ENCODE data around the gene HAPLN2.
"Not testable (repeated sequence)": the region's sequence is repeated elsewhere in the genome, so short reads cannot be mapped to it uniquely, and the experiment has no call there.

Gene HAPLN2

DNA sequence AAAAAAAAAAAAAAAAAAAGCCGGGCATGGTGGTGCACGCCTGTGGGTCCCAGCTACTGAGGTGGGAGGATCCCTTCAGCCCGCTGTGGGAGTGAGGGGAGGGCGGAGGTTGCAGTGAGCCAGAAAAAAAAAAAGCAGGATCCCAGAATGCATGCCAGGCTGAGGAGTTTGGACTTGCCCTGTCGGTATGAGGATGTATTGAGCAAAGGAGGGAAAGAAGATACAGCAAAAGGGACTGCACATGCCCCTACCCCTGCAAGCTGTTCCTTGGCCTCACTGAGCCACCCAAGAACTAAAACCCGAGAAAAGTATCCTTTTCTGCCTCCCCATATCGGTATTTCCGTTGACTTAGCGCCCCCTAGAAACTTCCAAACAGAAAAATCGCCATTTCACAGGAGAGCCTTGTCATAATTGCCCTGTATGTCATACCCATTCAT, 16.6 kb upstream of the HAPLN2 start:
- H3K9ac ChIP-seq (ENCODE audit: low read length): no peak overlapping the region
- no peaks in the 10 kb centered on the region for H3K9me3 ChIP-seq (ENCODE audit: control insufficient read depth, low read depth, low read length)
- no peak overlapping the region for H3K4me3 ChIP-seq (ENCODE audit: low read length)
- peaks cover 15% of the 10 kb centered on the region for H3K36me3 ChIP-seq (ENCODE audit: control insufficient read depth, low read depth, low read length)
- no peaks in the 10 kb centered on the region for H3K27me3 ChIP-seq (ENCODE audit: control insufficient read depth, insufficient read depth, low read length)
- no peak overlapping the region for H3K27ac ChIP-seq (ENCODE audit: low read length)
- H3K4me1 ChIP-seq (ENCODE audit: control insufficient read depth, low read depth, low read length): no peaks in the 10 kb centered on the region

DNA sequence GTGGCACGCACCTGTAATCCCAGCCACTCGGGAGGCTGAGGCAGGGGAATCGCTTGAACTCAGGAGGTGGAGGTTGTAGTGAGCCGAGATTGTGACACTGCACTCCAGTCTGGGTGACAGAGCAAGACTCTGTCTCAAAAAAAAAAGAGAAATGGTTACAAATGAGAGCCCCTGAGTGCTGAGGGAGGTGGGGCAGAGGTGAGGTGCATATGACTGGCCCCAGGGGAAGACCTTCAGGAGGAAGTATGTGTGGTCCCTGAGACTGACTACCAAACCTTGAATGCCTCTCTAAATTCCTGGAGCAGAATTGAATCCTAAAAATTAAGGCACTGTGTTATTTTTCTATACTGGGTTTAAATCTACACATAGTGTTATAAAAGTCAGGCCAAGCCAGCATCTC, 11.9 kb upstream of the HAPLN2 start:
- not testable (repeated sequence) for H3K36me3 ChIP-seq (ENCODE audit: control insufficient read depth, low read depth, low read length); H3K27ac ChIP-seq (ENCODE audit: low read length); H3K4me3 ChIP-seq (ENCODE audit: low read length); H3K9ac ChIP-seq (ENCODE audit: low read length); H3K9me3 ChIP-seq (ENCODE audit: control insufficient read depth, low read depth, low read length); H3K27me3 ChIP-seq (ENCODE audit: control insufficient read depth, insufficient read depth, low read length); H3K4me1 ChIP-seq (ENCODE audit: control insufficient read depth, low read depth, low read length)

- H3K4me1 ChIP-seq (ENCODE audit: control insufficient read depth, low read depth, low read length): no peaks in the 10 kb centered on the region
- H3K4me3 ChIP-seq (ENCODE audit: low read length): no peak overlapping the region
- no peaks in the 10 kb centered on the region for H3K9me3 ChIP-seq (ENCODE audit: control insufficient read depth, low read depth, low read length)
- H3K27me3 ChIP-seq (ENCODE audit: control insufficient read depth, insufficient read depth, low read length): no peaks in the 10 kb centered on the region
- no peak overlapping the region for H3K9ac ChIP-seq (ENCODE audit: low read length)
- no peaks in the 10 kb centered on the region for H3K36me3 ChIP-seq (ENCODE audit: control insufficient read depth, low read depth, low read length)
- H3K27ac ChIP-seq (ENCODE audit: low read length): no peak overlapping the region
Measured at GRCh38 chr1:156608036-156608674, 11.1 kb upstream of the HAPLN2 start.

DNA sequence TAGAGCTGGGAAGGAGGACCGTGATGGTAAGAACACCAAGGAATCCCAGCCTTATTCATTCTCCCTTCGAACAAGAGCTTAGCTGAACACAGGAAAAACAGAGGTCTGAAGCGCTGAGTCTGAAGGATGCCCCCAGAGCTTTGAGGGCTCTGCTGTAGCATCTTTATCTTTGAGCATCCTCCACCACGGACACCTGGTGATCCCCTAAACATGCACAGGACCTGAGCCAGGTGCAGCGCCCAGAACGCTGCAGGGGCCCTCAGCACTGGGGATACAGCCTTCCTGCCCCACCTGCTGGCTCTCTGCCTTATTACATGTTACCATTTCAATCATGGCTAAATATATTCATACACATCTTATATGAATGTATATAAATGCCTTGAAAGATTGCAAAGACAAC, 10.2 kb upstream of the HAPLN2 start:
- no peaks in the 10 kb centered on the region for H3K9me3 ChIP-seq (ENCODE audit: control insufficient read depth, low read depth, low read length)
- H3K27ac ChIP-seq (ENCODE audit: low read length): no peak overlapping the region
- no peaks in the 10 kb centered on the region for H3K4me1 ChIP-seq (ENCODE audit: control insufficient read depth, low read depth, low read length)
- no peaks in the 10 kb centered on the region for H3K27me3 ChIP-seq (ENCODE audit: control insufficient read depth, insufficient read depth, low read length)
- H3K36me3 ChIP-seq (ENCODE audit: control insufficient read depth, low read depth, low read length): no peaks in the 10 kb centered on the region
- no peak overlapping the region for H3K9ac ChIP-seq (ENCODE audit: low read length)
- H3K4me3 ChIP-seq (ENCODE audit: low read length): no peak overlapping the region

- not testable (repeated sequence) for H3K4me3 ChIP-seq (ENCODE audit: low read length); H3K4me1 ChIP-seq (ENCODE audit: control insufficient read depth, low read depth, low read length); H3K9me3 ChIP-seq (ENCODE audit: control insufficient read depth, low read depth, low read length); H3K36me3 ChIP-seq (ENCODE audit: control insufficient read depth, low read depth, low read length); H3K9ac ChIP-seq (ENCODE audit: low read length); H3K27ac ChIP-seq (ENCODE audit: low read length); H3K27me3 ChIP-seq (ENCODE audit: control insufficient read depth, insufficient read depth, low read length)
Measured at GRCh38 chr1:156610072-156610471, 9.1 kb upstream of the HAPLN2 start.

DNA sequence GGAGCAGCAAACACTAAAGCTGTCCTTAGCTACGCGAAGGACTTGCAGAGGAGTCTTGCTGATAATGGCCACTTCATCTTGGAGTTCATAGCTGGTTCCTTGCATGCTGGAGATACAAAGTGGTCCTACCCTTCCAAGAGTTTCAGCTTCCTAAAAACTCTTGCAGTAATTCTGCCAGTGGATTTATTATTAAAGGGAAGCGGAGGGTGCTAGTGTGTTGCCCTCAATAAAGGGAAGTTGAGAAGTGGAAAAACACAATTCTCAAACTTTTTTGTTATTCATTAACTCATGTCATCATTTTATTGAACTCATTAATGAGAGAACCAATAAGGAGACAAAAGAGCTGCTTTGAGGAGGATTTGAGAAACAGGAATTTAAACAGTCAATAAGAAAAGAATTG, 6.5 kb upstream of the HAPLN2 start:
- no peaks in the 10 kb centered on the region for H3K27me3 ChIP-seq (ENCODE audit: control insufficient read depth, insufficient read depth, low read length)
- no peaks in the 10 kb centered on the region for H3K36me3 ChIP-seq (ENCODE audit: control insufficient read depth, low read depth, low read length)
- H3K27ac ChIP-seq (ENCODE audit: low read length): no peak overlapping the region
- no peaks in the 10 kb centered on the region for H3K4me1 ChIP-seq (ENCODE audit: control insufficient read depth, low read depth, low read length)
- H3K9ac ChIP-seq (ENCODE audit: low read length): no peak overlapping the region
- no peak overlapping the region for H3K4me3 ChIP-seq (ENCODE audit: low read length)
- no peaks in the 10 kb centered on the region for H3K9me3 ChIP-seq (ENCODE audit: control insufficient read depth, low read depth, low read length)

GRCh38 chr1:156615946-156616345, 3.3 kb upstream of the HAPLN2 start:
- peaks cover 6% of the 10 kb centered on the region for H3K4me1 ChIP-seq (ENCODE audit: control insufficient read depth, low read depth, low read length)
- H3K27ac ChIP-seq (ENCODE audit: low read length): no peak overlapping the region
- no peaks in the 10 kb centered on the region for H3K36me3 ChIP-seq (ENCODE audit: control insufficient read depth, low read depth, low read length)
- H3K9me3 ChIP-seq (ENCODE audit: control insufficient read depth, low read depth, low read length): no peaks in the 10 kb centered on the region
- no peak overlapping the region for H3K4me3 ChIP-seq (ENCODE audit: low read length)
- peaks cover 16% of the 10 kb centered on the region for H3K27me3 ChIP-seq (ENCODE audit: control insufficient read depth, insufficient read depth, low read length)
- no peak overlapping the region for H3K9ac ChIP-seq (ENCODE audit: low read length)

DNA sequence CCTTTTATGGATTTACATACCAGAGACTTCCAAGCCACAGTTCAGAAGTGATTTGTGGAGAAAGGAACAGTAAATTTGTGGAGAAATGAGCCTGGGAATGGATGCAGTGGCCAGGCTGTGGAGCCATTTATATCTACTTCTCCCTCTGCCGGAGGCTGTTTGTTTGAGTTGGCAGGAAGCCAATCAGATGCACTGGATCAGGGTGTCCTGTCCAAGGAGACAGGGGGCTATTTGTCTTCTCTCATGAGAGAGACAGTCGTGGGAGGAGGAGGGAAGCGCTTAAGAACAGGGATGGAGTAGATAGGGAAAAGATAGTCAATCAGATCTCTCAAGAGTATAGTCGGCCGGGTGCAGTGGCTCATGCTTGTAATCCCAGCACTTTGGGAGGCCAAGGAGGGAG, 2.8 kb upstream of the HAPLN2 start:
- Histone ChIP-seq H3K27ac (ENCODE audit: low read length) (no peak overlapping the region), H3K4me3 (ENCODE audit: low read length) (no peak overlapping the region), H3K27me3 (ENCODE audit: control insufficient read depth, insufficient read depth, low read length) (peaks cover 21% of the 10 kb centered on the region), H3K9me3 (ENCODE audit: control insufficient read depth, low read depth, low read length) (no peaks in the 10 kb centered on the region), H3K4me1 (ENCODE audit: control insufficient read depth, low read depth, low read length) (peaks cover 6% of the 10 kb centered on the region), H3K36me3 (ENCODE audit: control insufficient read depth, low read depth, low read length) (no peaks in the 10 kb centered on the region), H3K9ac (ENCODE audit: low read length) (no peak overlapping the region)

DNA sequence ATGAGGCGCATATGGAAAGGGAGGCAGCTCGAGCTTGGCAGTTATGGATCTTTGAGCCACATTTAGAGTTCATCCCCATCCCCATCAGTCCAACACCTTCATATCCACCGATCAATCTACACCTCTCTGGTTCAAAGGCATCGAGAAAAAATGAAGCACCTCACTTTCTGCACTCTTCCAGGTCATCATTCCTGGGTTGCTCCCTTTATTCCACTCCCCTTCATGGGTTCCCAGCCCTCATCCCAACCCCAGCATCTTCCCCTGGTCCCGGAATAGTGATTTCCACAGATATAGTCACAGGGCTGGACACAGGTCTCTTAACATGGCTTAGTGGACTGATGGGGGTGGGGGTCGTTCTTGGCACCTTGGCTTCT, 354 bp downstream of the HAPLN2 start:
- Histone ChIP-seq H3K4me1 (ENCODE audit: control insufficient read depth, low read depth, low read length) (peaks cover 6% of the 10 kb centered on the region), H3K4me3 (ENCODE audit: low read length) (no peak overlapping the region), H3K36me3 (ENCODE audit: control insufficient read depth, low read depth, low read length) (no peaks in the 10 kb centered on the region), H3K9ac (ENCODE audit: low read length) (no peak overlapping the region), H3K27me3 (ENCODE audit: control insufficient read depth, insufficient read depth, low read length) (peaks cover 51% of the 10 kb centered on the region), H3K9me3 (ENCODE audit: control insufficient read depth, low read depth, low read length) (no peaks in the 10 kb centered on the region), H3K27ac (ENCODE audit: low read length) (no peak overlapping the region)

DNA sequence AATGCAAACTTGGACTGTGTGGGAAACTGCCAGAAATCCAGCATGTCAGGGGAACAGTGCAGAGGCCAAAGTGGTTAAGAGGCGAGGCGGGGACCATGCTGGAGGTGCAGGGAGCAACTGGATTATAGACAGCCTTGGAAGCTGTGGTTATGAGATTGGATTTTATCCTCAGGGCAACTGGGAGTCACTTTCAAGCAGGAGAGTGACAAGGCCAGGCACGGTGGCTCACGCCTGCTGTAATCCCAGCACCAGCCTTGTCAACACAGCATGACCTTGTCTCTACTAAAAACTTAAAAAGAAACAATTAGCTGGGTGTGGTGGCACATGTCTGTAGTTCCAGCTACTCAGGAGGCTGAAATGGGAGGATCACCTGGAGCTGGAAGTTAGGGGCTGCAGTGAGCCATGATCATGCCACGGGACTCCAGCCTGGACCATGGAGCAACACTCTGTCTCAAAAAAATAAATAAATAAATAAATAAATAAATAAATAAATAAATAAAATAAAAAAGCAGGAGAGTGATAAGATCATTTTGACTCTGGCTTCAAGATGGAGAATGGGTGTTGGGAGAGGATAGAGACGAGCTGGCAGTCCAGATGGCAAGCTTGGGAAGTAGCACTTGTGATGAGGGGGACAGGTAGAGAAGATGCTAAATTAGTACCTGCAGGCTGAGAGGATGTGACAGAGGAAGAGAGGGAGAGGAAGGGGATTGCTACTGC, 3.5 kb downstream of the HAPLN2 start:
- Histone ChIP-seq H3K4me1 (ENCODE audit: control insufficient read depth, low read depth, low read length) (peaks cover 6% of the 10 kb centered on the region), H3K27me3 (ENCODE audit: control insufficient read depth, insufficient read depth, low read length) (peaks cover 73% of the 10 kb centered on the region), H3K9me3 (ENCODE audit: control insufficient read depth, low read depth, low read length) (no peaks in the 10 kb centered on the region), H3K36me3 (ENCODE audit: control insufficient read depth, low read depth, low read length) (no peaks in the 10 kb centered on the region), H3K9ac (ENCODE audit: low read length) (no peak overlapping the region), H3K27ac (ENCODE audit: low read length) (no peak overlapping the region), H3K4me3 (ENCODE audit: low read length) (no peak overlapping the region)

DNA sequence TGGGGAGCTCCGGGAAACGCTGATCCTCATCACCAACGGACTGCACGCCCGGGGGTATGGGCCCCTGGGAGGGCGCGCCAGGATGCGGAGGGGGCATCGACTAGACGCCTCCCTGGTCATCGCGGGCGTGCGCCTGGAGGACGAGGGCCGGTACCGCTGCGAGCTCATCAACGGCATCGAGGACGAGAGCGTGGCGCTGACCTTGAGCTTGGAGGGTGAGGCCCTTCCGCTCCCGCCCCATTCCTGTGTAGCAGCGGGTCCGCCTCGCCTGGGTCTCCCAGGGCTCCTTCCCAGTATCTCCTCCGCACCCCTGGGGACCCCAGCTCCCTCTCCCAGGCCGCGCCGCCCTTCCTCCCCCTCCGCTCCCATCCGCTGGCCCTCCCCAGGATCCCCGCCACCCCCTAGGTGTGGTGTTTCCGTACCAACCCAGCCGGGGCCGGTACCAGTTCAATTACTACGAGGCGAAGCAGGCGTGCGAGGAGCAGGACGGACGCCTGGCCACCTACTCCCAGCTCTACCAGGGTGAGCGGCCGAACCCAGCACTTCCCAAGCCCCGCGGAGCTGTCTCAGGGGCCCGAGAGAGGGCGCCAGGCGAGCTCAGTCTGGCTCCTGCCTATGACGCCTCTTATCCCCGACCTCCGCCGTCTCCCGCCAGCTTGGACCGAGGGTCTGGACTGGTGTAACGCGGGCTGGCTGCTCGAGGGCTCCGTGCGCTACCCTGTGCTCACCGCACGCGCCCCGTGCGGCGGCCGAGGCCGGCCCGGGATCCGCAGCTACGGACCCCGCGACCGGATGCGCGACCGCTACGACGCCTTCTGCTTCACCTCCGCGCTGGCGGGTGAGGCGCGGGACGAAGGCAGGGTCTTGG, 5.0 kb downstream of the HAPLN2 start:
- Histone ChIP-seq H3K27me3 (ENCODE audit: control insufficient read depth, insufficient read depth, low read length) (peaks cover 73% of the 10 kb centered on the region), H3K4me1 (ENCODE audit: control insufficient read depth, low read depth, low read length) (peaks cover under 1% of the 10 kb centered on the region), H3K36me3 (ENCODE audit: control insufficient read depth, low read depth, low read length) (no peaks in the 10 kb centered on the region), H3K27ac (ENCODE audit: low read length) (no peak overlapping the region), H3K9ac (ENCODE audit: low read length) (no peak overlapping the region), H3K9me3 (ENCODE audit: control insufficient read depth, low read depth, low read length) (no peaks in the 10 kb centered on the region), H3K4me3 (ENCODE audit: low read length) (peak overlapping the region; percentile 60)
